Fibroblast of lung (primary cell): ENCODE data around the gene SNRPA. TPM values are rescaled to one million over a fixed set of nuclear protein-coding genes. Genes with fewer than 3 reads are reported as not detected.
"Not testable (repeated sequence)": the region's sequence is repeated elsewhere in the genome, so short reads cannot be mapped to it uniquely, and the experiment has no call there.

Experiments
- DNase-seq, 2 donors: peaks; one replicate each; pipeline versions ENCODE4 v3.0.0 to v3.0.0-alpha.2; 2010; ENCODE audit warnings: low read depth in 2 of 2
- H2AFZ ChIP-seq: 2 replicates; pipeline ENCODE4 v1.5.1; 2012; ENCODE audit warnings: low read length, control low read depth, inconsistent platforms
- H3K27ac ChIP-seq: 2 replicates; pipeline ENCODE4 v1.5.1; 2011; ENCODE audit warnings: low read length, control low read depth; ENCODE audit not compliant: insufficient read depth
- H3K27me3 ChIP-seq: 2 replicates; pipeline ENCODE4 v1.5.1; 2011; ENCODE audit warnings: mild to moderate bottlenecking, low read length; ENCODE audit not compliant: control insufficient read depth, insufficient read depth
- H3K36me3 ChIP-seq: 2 replicates; pipeline ENCODE4 v1.5.1; 2011; ENCODE audit warnings: low read length; ENCODE audit not compliant: control insufficient read depth, insufficient read depth
- H3K4me1 ChIP-seq: 2 replicates; pipeline ENCODE4 v1.5.1; 2011; ENCODE audit warnings: low read length; ENCODE audit not compliant: control insufficient read depth, insufficient read depth; ENCODE audit errors: extremely low read depth
- H3K4me2 ChIP-seq: 2 replicates; pipeline ENCODE4 v1.5.1; 2011; ENCODE audit warnings: low read length, control low read depth; ENCODE audit not compliant: insufficient read depth; ENCODE audit errors: extremely low read depth
- H3K4me3 ChIP-seq, 4 experiments: fragments of 200-600 bp in 1 of 4; sonication (generic) in 1 of 4; replicated peaks in 1 of 4; 2 replicates each; pipeline ENCODE4 v1.5.1; 2011 to 2016; ENCODE audit warnings: low read length in 4 of 4, low read depth in 3 of 4, mild to moderate bottlenecking in 3 of 4, control low read depth in 2 of 4, inconsistent platforms in 1 of 4, mixed read lengths in 1 of 4; ENCODE audit not compliant: insufficient read depth in 1 of 4; ENCODE audit errors: control extremely low read depth in 1 of 4
- H3K79me2 ChIP-seq: 2 replicates; pipeline ENCODE4 v1.5.1; 2012; ENCODE audit warnings: mild to moderate bottlenecking, low read length, inconsistent platforms; ENCODE audit not compliant: control insufficient read depth, insufficient read depth
- H3K9ac ChIP-seq: 2 replicates; pipeline ENCODE4 v1.5.1; 2011; ENCODE audit warnings: mild to moderate bottlenecking, low read length, control low read depth; ENCODE audit not compliant: insufficient read depth
- H3K9me3 ChIP-seq: 2 replicates; pipeline ENCODE4 v1.5.1; 2012; ENCODE audit warnings: low read depth, low read length; ENCODE audit not compliant: control insufficient read depth, insufficient read depth
- H4K20me1 ChIP-seq: 2 replicates; pipeline ENCODE4 v1.5.1; 2011; ENCODE audit warnings: low read length; ENCODE audit not compliant: control insufficient read depth, insufficient read depth; ENCODE audit errors: extremely low read depth
- EZH2 ChIP-seq: IDR thresholded peaks from 2 replicates; pipeline ENCODE4 v1.5.1; 2012; ENCODE audit warnings: low read length, control low read depth, mild to moderate bottlenecking; ENCODE audit errors: missing control alignments
- polyA plus RNA-seq, 2 donors: library from polyadenylated mRNA; depleted of rRNA in 1 of 2; stranded (reverse) in 1 of 2; unstranded in 1 of 2; fragments of >200 nt; gene quantifications; 2 replicates each; pipeline ENCODE4 v1.2.1, GENCODE V29; 2011 to 2012; ENCODE audit warnings: missing spikeins in 1 of 2
- total RNA-seq: library from RNA; depleted of rRNA; stranded (reverse); fragments of >200 nt; gene quantifications from 2 replicates; pipeline ENCODE4 v1.2.1, GENCODE V29; 2014
- TF ChIP-seq, protein P1 (sequence below), 2 donors: IDR thresholded peaks in 1 of 2; conservative IDR thresholded peaks in 1 of 2; 1 replicate in 1 of 2; 2 replicates in 1 of 2; pipeline ENCODE4 v1.5.1; 2011 to 2012; ENCODE audit warnings: low read length in 2 of 2, control low read depth in 1 of 2, inconsistent platforms in 1 of 2, low read depth in 1 of 2, mild to moderate bottlenecking in 1 of 2

SNRPA gene
- total and polyA plus RNA-seq, 2 donors (not counting 1 experiment from before 2014, with no cell fraction given), result 41.9 to 74.4 TPM

DNA sequence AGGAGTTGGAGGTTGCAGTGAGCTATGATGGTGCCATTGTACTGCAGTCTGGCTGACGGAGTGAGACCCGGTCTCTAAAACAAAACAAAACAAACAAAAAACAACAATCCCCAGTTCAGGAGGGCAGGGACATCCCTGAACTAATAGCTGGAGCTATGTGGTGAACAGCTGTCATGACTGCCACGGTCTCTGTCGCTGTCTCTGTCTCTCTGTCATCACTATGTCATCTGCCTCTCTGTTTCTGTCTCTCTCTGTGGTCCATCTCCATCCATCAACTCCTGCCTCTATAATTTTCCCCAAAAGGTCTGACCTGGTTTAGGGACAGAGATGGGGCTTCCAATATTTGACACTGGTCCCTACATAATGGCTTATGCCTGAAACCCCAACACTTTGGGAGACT lies 26.7 kb upstream of the SNRPA start:
- H3K36me3 ChIP-seq, result peaks cover 9% of the 10 kb centered on the region
- H3K27ac ChIP-seq, result no peak overlapping the region
- H3K4me2 ChIP-seq, result no peak overlapping the region
- no peaks in the 10 kb centered on the region for H3K27me3 ChIP-seq
- no peaks in the 10 kb centered on the region for H4K20me1 ChIP-seq
- DNase-seq, result no peak
- no peak overlapping the region for H3K9ac ChIP-seq
- no peak for TF ChIP-seq EZH2
- TF ChIP-seq, protein P1, sequence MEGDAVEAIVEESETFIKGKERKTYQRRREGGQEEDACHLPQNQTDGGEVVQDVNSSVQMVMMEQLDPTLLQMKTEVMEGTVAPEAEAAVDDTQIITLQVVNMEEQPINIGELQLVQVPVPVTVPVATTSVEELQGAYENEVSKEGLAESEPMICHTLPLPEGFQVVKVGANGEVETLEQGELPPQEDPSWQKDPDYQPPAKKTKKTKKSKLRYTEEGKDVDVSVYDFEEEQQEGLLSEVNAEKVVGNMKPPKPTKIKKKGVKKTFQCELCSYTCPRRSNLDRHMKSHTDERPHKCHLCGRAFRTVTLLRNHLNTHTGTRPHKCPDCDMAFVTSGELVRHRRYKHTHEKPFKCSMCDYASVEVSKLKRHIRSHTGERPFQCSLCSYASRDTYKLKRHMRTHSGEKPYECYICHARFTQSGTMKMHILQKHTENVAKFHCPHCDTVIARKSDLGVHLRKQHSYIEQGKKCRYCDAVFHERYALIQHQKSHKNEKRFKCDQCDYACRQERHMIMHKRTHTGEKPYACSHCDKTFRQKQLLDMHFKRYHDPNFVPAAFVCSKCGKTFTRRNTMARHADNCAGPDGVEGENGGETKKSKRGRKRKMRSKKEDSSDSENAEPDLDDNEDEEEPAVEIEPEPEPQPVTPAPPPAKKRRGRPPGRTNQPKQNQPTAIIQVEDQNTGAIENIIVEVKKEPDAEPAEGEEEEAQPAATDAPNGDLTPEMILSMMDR (conservative IDR thresholded peaks at IDR 0.05 in 1 of 2, IDR thresholded peaks at IDR 0.05 in 1 of 2; ENCODE audit: low read depth in 1 of 2, low read length in 2 of 2), result no peak
- no peak overlapping the region for H3K4me3 ChIP-seq
- no peaks in the 10 kb centered on the region for H3K9me3 ChIP-seq
- H2AFZ ChIP-seq, result no peak overlapping the region
- H3K79me2 ChIP-seq, result peaks cover 35% of the 10 kb centered on the region
- peaks cover 8% of the 10 kb centered on the region for H3K4me1 ChIP-seq

DNA sequence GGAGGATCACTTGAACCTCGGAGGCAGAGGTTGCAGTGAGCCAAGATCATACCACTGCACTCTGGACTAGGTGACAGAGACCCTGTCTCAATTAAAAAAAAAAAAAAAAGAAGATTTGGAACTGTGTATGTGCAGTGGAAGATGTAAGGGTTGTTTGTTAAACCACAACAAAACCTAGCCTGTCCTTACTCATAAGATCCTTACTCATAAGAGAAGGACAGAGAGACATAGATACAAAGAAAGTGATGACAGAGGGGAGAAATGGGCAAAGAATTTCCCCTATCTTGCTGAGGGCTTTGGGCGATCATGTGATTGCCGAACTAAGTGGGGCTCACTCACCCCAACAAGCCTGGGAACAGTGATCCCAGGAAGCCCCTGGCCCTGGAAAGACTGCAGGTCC lies 26.1 kb upstream of the SNRPA start:
- Histone ChIP-seq H3K27me3 (no peaks in the 10 kb centered on the region), H3K4me2 (no peak overlapping the region), H3K4me1 (peaks cover 6% of the 10 kb centered on the region), H3K36me3 (peaks cover 9% of the 10 kb centered on the region), H3K9me3 (no peaks in the 10 kb centered on the region), H2AFZ (no peak overlapping the region), H4K20me1 (no peaks in the 10 kb centered on the region), H3K9ac (no peak overlapping the region), H3K4me3 (no peak overlapping the region), H3K27ac (no peak overlapping the region), H3K79me2 (peaks cover 29% of the 10 kb centered on the region)
- no peak for DNase-seq
- TF ChIP-seq EZH2, result no peak
- TF ChIP-seq, protein P1 (conservative IDR thresholded peaks at IDR 0.05 in 1 of 2, IDR thresholded peaks at IDR 0.05 in 1 of 2; ENCODE audit: low read depth in 1 of 2, low read length in 2 of 2), result no peak

DNA sequence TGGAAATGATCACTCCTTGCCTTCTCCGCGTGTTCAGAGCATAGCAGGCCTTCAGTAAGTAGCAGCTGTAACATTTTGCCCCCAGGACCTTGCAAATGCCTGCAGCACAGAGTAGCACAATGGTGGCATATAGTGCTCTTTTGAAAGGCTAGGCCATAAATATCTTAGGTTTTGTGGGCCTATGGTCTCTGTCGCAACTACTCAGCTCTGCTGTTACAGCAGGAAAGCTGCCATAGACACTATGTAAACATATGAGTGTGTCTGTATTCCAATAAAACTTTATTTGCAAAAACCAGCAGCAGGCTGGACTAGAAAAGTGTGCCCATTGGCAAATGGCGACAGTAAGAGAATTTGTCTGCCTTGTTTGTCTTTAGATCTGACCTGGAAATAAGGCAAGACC lies 24.7 kb upstream of the SNRPA start:
- H3K4me3 ChIP-seq, result no peak overlapping the region
- H4K20me1 ChIP-seq, result no peaks in the 10 kb centered on the region
- no peak overlapping the region for H2AFZ ChIP-seq
- peak in 1 of 2 donors; percentile 42 for DNase-seq
- no peak overlapping the region for H3K9ac ChIP-seq
- no peak for TF ChIP-seq EZH2
- TF ChIP-seq, protein P1 (conservative IDR thresholded peaks at IDR 0.05 in 1 of 2, IDR thresholded peaks at IDR 0.05 in 1 of 2; ENCODE audit: low read depth in 1 of 2, low read length in 2 of 2), result no peak
- no peak overlapping the region for H3K27ac ChIP-seq
- no peaks in the 10 kb centered on the region for H3K27me3 ChIP-seq
- peaks cover 9% of the 10 kb centered on the region for H3K36me3 ChIP-seq
- H3K79me2 ChIP-seq, result peaks cover 16% of the 10 kb centered on the region
- no peaks in the 10 kb centered on the region for H3K4me1 ChIP-seq
- H3K4me2 ChIP-seq, result no peak overlapping the region
- no peaks in the 10 kb centered on the region for H3K9me3 ChIP-seq

DNA sequence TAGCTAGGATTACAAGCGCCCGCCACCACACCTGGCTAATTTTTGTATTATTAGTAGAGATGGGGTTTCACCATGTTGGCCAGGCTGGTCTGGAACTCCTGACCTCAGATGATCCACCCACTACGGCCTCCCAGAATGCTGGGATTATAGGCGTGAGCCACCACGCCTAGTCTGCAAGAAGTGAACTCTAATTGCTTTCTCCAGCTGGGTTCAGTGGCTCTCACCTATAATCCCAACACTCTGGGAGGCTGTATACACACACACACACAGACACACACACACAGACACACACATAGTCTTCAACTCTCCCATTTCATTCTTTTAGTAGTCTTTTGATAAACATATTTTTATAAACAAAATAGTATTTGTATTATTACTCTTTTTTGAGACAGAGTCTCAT lies 20.9 kb upstream of the SNRPA start:
- not testable (repeated sequence) for H3K9ac ChIP-seq, H3K4me2 ChIP-seq, DNase-seq, H4K20me1 ChIP-seq, H3K27me3 ChIP-seq, H3K27ac ChIP-seq, H2AFZ ChIP-seq, H3K79me2 ChIP-seq, H3K9me3 ChIP-seq, H3K4me1 ChIP-seq, H3K4me3 ChIP-seq
- peaks cover 17% of the 10 kb centered on the region for H3K36me3 ChIP-seq

DNA sequence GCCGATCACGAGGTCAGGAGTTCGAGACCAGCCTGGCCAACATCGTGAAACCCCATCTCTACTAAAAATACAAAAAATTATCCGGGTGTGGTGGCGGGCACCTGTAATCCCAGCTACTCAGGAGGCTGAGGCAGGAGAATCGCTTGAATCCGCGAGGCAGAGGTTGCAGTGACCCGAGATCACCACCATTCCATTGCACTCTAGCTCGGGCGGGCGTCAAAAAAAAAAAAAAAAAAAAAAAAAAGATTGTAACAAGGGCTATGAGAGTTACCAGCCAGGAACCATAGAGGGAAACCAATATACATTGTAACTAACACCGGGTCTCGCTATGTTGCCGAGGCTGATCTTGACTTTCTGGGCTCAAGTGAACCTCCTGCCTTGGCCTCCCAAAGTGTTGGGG lies 18.7 kb upstream of the SNRPA start:
- peaks cover 18% of the 10 kb centered on the region for H3K36me3 ChIP-seq
- H3K4me2 ChIP-seq, H3K27ac ChIP-seq, H3K27me3 ChIP-seq, H3K79me2 ChIP-seq, H2AFZ ChIP-seq, H3K4me1 ChIP-seq, H3K9ac ChIP-seq, H4K20me1 ChIP-seq, H3K9me3 ChIP-seq, H3K4me3 ChIP-seq, DNase-seq: not testable (repeated sequence)
